GM13976 (cell line): ENCODE results near the gene STK35.

Experiments
- DNase-seq: peaks from one replicate; pipeline ENCODE4 v3.0.0; 2012; ENCODE audit warnings: low spot score
- CTCF ChIP-seq: IDR thresholded peaks from 2 replicates; pipeline ENCODE4 v1.5.1; 2012; ENCODE audit warnings: borderline replicate concordance, mild to moderate bottlenecking; ENCODE audit not compliant: insufficient read depth; ENCODE audit errors: extremely low read depth, missing control alignments, control extremely low read depth
- in situ Hi-C: fragments of 300-500 bp; cut with MboI; formaldehyde crosslinking; loops from one replicate; pipeline ENCODE4 v1.12.0; 2022; ENCODE audit warnings: low sequenced_read_pairs, mixed read lengths, inconsistent platforms; ENCODE audit not compliant: unreplicated experiment

Gene STK35

GRCh38 chr20:2088891-2089290 lies 12.7 kb upstream of the STK35 start:
- in situ Hi-C loops = no loop called here
- no peak for TF ChIP-seq CTCF
- DNase-seq = no peak

GRCh38 chr20:2089447-2089846 lies 12.2 kb upstream of the STK35 start:
- in situ Hi-C loops = no loop called here

GRCh38 chr20:2093159-2093781 lies 8.4 kb upstream of the STK35 start:
- in situ Hi-C loops = no loop called here
- TF ChIP-seq CTCF = peak; percentile 32
- DNase-seq = peak; percentile 38

More at GRCh38 chr20:2089447-2089846, 12.2 kb upstream of the STK35 start:
- TF ChIP-seq CTCF = no peak
- no peak for DNase-seq

GRCh38 chr20:2093883-2094282 lies 7.7 kb upstream of the STK35 start:
- TF ChIP-seq CTCF = no peak
- in situ Hi-C loops = no loop called here
- DNase-seq = no peak

GRCh38 chr20:2101865-2102584 lies 398 bp downstream of the STK35 start:
- no peak for TF ChIP-seq CTCF
- DNase-seq = peak; percentile 93
- in situ Hi-C loops = no loop called here

GRCh38 chr20:2102585-2103460 lies 1.2 kb downstream of the STK35 start:
- no peak for TF ChIP-seq CTCF
- in situ Hi-C loops = no loop called here
- peak; percentile 94 for DNase-seq
